Stomach (tissue), 9 donors: ENCODE results near the gene BICDL1. TPM values are rescaled to one million over a fixed set of nuclear protein-coding genes. Genes with fewer than 3 reads are reported as not detected.
A peak's percentile ranks its signal among the peaks of the same experiment; 100 is the strongest.

Source experiments
- DNase-seq, 2 donors: peaks; one replicate each; pipeline versions ENCODE4 v3.0.0 to v3.0.0-alpha.2; 2013 to 2019
- H3K27ac ChIP-seq, 5 donors: fragments of 200-600 bp in 4 of 5; sonication (generic) in 4 of 5; one replicate each; pipeline ENCODE4 v1.5.1; 2013 to 2019; ENCODE audit warnings: mild to moderate bottlenecking in 1 of 5, moderate library complexity in 1 of 5
- H3K27me3 ChIP-seq, 3 donors: fragments of 200-600 bp; sonication (generic); one replicate each; pipeline ENCODE4 v1.5.1; 2017 to 2019; ENCODE audit warnings: mixed run types in 1 of 3
- H3K36me3 ChIP-seq, 4 donors: fragments of 200-600 bp; sonication (generic); 1 replicate in 3 of 4; 2 replicates in 1 of 4; pipeline ENCODE4 v1.5.1; 2016 to 2019
- H3K4me1 ChIP-seq, 4 donors: fragments of 200-600 bp; sonication (generic); one replicate each; pipeline ENCODE4 v1.5.1; 2016 to 2019
- H3K4me3 ChIP-seq, 4 donors: fragments of 200-600 bp; sonication (generic) in 3 of 4; one replicate each; pipeline ENCODE4 v1.5.1; 2016 to 2019; ENCODE audit warnings: mild to moderate bottlenecking in 1 of 4
- H3K9me3 ChIP-seq, 4 donors: fragments of 200-600 bp; sonication (generic); one replicate each; pipeline ENCODE4 v1.5.1; 2016 to 2019
- EP300 ChIP-seq: sonication (generic); formaldehyde crosslinking; IDR thresholded peaks from one replicate; pipeline ENCODE4 v1.6.1; 2017; ENCODE audit warnings: antibody characterized with exemption
- POLR2A ChIP-seq, 4 donors: fragments of 450-650 bp; IDR thresholded peaks; one replicate each; pipeline ENCODE4 v1.6.1; 2016; ENCODE audit warnings: antibody characterized with exemption in 4 of 4, control low read depth in 2 of 4, mild to moderate bottlenecking in 1 of 4, moderate library complexity in 1 of 4
- POLR2AphosphoS5 ChIP-seq, 3 donors: sonication (generic); formaldehyde crosslinking; IDR thresholded peaks; one replicate each; pipeline ENCODE4 v1.6.1; 2016; ENCODE audit warnings: antibody characterized with exemption in 3 of 3
- WGBS, 5 donors: extraction: QIAGEN DNeasy Blood & Tissue Kit in 3 of 5; methylation state at CpG; one replicate each; pipeline versions ENCODE4 v1.1.5 to v1.1.7; 2013 to 2018; 5-methylcytosine and 5-hydroxymethylcytosine counted together
- intact Hi-C: fragments of 100-400 bp; cut with DNase I; formaldehyde crosslinking; loops from one replicate; pipeline ENCODE4 v1.15.1; 2023; ENCODE audit warnings: low total_unique reads
- polyA plus RNA-seq, 3 donors: library from polyadenylated mRNA; stranded (reverse); fragments of 200-250 nt; gene quantifications; one replicate each; pipeline ENCODE4 v1.2.3, GENCODE V29; 2013
- total RNA-seq, 5 donors: library from RNA; depleted of rRNA; stranded (reverse); fragments of >200 nt; gene quantifications; one replicate each; pipeline versions ENCODE4 v1.1.0 to v1.2.3, GENCODE V29; 2014 to 2016
- TF ChIP-seq, protein P1 (sequence below), 7 experiments: fragments of 450-650 bp in 4 of 7; fragments of 200-600 bp in 3 of 7; sonication (generic) in 3 of 7; IDR thresholded peaks; one replicate each; pipeline ENCODE4 v1.5.1; 2016 to 2019; ENCODE audit warnings: antibody characterized with exemption in 7 of 7, control low read depth in 2 of 7, mild to moderate bottlenecking in 1 of 7
- donor health status: healthy with polysubstance abuse.
- donor health status: Bipolar disorder and iron deficiency.
- donor health status: healthy.

The BICDL1 gene
- total and polyA plus RNA-seq, 8 donors = 8.6 to 68.7 (median 25.4) TPM

DNA sequence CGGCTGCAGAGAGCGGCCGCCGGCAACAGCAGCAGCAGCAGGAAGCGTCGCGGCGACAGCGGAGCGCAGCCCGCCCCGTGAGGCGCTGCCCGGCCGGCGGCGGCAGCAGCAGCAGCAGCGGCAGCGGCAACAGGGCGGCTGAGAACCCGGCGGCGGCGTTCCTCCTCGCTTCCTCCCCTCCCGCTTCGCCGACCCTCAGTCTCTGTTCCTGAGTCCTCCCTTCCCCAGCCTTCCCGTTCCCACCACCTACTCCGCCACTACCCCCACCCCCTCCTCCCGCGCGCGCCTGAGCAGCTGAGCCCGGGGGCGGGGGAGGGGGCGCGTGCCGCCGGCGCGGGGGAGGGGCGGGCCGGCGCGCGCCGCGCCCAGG is 310 bp downstream of the BICDL1 start:
- Histone ChIP-seq H3K27me3 (peaks cover 0 to 63% (median 0%) of the 10 kb centered on the region in 3 donors), H3K36me3 (no peaks in the 10 kb centered on the region), H3K4me3 (peak overlapping the region; percentile 59 to 74 (median 66)), H3K9me3 (no peaks in the 10 kb centered on the region), H3K27ac (peak overlapping the region; percentile 79 to 93 (median 87)), H3K4me1 (peaks cover 16 to 24% (median 21%) of the 10 kb centered on the region in 4 donors)
- TF ChIP-seq EP300 = no peak
- TF ChIP-seq POLR2A (IDR thresholded peaks at IDR 0.05) = no peak
- TF ChIP-seq, protein P1, sequence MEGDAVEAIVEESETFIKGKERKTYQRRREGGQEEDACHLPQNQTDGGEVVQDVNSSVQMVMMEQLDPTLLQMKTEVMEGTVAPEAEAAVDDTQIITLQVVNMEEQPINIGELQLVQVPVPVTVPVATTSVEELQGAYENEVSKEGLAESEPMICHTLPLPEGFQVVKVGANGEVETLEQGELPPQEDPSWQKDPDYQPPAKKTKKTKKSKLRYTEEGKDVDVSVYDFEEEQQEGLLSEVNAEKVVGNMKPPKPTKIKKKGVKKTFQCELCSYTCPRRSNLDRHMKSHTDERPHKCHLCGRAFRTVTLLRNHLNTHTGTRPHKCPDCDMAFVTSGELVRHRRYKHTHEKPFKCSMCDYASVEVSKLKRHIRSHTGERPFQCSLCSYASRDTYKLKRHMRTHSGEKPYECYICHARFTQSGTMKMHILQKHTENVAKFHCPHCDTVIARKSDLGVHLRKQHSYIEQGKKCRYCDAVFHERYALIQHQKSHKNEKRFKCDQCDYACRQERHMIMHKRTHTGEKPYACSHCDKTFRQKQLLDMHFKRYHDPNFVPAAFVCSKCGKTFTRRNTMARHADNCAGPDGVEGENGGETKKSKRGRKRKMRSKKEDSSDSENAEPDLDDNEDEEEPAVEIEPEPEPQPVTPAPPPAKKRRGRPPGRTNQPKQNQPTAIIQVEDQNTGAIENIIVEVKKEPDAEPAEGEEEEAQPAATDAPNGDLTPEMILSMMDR (IDR thresholded peaks at IDR 0.05) = no peak
- no peak for TF ChIP-seq POLR2AphosphoS5 (IDR thresholded peaks at IDR 0.05)
- intact Hi-C loops = no loop called here
- peak in 1 of 2 donors; percentile 27 for DNase-seq
- 0 to 1% (median 0%) methylated on average over 5 to 48 of the region's 49 CpGs for WGBS, 5 donors

DNA sequence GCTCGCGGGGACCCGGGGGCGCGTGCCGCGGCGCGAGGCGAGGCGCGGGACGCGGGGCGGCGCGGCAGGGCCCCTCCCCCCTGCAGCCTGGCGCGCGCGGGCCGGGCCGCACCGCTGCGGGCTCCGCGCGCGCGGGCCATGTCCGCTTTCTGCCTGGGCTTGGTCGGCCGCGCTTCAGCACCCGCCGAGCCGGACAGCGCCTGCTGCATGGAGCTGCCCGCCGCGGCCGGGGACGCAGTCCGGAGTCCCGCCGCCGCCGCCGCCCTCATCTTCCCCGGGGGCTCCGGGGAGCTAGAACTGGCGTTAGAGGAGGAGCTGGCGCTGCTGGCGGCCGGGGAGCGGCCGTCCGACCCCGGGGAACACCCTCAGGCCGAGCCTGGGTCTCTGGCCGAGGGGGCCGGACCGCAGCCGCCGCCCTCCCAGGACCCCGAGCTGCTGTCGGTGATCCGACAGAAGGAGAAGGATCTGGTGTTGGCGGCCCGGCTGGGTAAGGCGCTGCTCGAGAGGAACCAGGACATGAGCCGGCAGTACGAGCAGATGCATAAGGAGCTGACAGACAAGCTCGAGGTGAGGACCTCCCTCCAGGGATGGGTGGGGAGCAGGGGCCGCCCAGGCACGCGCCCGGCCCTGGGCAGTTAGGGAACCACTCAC is 820 bp downstream of the BICDL1 start:
- peak overlapping the region; percentile 59 to 74 (median 66) for H3K4me3 ChIP-seq
- 1 to 2% (median 1%) methylated on average over 9 to 71 of the region's 79 CpGs for WGBS, 5 donors
- H3K9me3 ChIP-seq = no peaks in the 10 kb centered on the region
- intact Hi-C loops = no loop called here
- H3K4me1 ChIP-seq = peaks cover 16 to 24% (median 21%) of the 10 kb centered on the region in 4 donors
- TF ChIP-seq POLR2AphosphoS5 (IDR thresholded peaks at IDR 0.05) (peak in 1 of 3 donors; percentile 9), EP300 (no peak)
- H3K36me3 ChIP-seq = no peaks in the 10 kb centered on the region
- H3K27ac ChIP-seq = peak overlapping the region; percentile 2 to 93 (median 69)
- peak; percentile 90 to 95 for DNase-seq
- H3K27me3 ChIP-seq = peaks cover 0 to 62% (median 0%) of the 10 kb centered on the region in 3 donors

DNA sequence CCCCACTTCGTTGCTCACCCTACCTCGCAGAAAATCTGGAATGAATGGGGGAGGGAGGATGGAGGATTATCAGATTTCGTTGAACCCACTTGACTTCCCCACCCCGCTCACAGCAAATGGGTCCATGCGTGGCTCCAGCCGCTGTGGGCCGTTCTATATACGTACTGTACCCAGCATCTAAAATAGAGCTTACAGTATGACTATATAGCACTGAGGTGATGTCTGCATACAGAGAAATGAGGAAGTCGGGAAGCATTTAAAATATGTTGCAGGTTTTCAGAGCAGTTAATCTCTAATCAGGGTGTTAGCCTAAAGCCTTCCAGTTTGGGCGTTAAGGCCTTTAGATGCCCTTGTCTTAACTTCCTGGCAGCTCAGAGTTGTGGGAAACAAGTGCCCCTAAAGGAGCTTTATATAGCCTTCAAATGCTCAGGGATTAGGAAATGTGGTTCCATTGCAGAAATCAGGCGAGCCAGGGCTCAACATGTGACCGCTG is 1.4 kb downstream of the BICDL1 start:
- peak in 1 of 2 donors; percentile 23 for DNase-seq
- 24 to 34% (median 30%) methylated on average over 12 of the region's 12 CpGs for WGBS, 5 donors
- peak overlapping the region in 3 of 5 donors; percentile 69 to 78 (median 74) for H3K27ac ChIP-seq
- H3K4me1 ChIP-seq = peaks cover 16 to 24% (median 21%) of the 10 kb centered on the region in 4 donors
- H3K27me3 ChIP-seq = peaks cover 0 to 59% (median 0%) of the 10 kb centered on the region in 3 donors
- no peaks in the 10 kb centered on the region for H3K36me3 ChIP-seq
- H3K9me3 ChIP-seq = no peaks in the 10 kb centered on the region
- TF ChIP-seq POLR2AphosphoS5 (IDR thresholded peaks at IDR 0.05) (no peak), EP300 (no peak), POLR2A (IDR thresholded peaks at IDR 0.05) (no peak)
- TF ChIP-seq, protein P1 (IDR thresholded peaks at IDR 0.05) = no peak
- peak overlapping the region; percentile 46 to 74 (median 66) for H3K4me3 ChIP-seq
- intact Hi-C loops = no loop called here

DNA sequence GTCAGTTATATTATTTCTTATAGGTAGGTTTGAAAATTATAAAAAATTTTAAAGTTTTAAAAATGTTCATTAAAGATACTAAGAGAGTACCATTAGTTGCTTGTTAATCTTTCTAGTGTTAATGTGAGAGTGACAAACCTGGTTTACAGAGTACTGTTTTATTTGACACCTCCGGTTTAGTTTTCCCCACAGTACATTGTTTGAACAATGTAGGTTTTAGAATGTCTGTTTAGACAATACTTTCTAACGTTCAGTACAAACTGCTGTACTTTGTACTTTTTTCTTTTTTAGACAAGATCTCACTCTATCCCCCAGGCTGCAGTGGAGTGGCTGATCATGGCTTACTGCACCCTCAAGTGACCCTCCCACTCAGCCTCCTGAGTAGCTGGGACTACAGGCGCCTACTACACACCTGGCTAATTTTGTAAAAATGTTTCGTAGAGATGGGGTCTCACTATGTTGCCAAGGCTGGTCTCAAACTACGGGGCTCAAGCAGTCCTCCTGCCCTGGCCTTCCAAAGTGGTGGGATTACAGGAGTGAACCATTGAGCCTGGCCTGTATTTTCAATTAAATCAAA is 3.2 kb downstream of the BICDL1 start:
- TF ChIP-seq POLR2A (IDR thresholded peaks at IDR 0.05) = no peak
- TF ChIP-seq, protein P1 (IDR thresholded peaks at IDR 0.05) = no peak
- no peak for TF ChIP-seq EP300
- TF ChIP-seq POLR2AphosphoS5 (IDR thresholded peaks at IDR 0.05) = no peak
- DNase-seq = no peak
- intact Hi-C loops = no loop called here
- 76 to 89% (median 80%) methylated on average over 5 of the region's 5 CpGs for WGBS, 5 donors
- Histone ChIP-seq H3K36me3 (no peaks in the 10 kb centered on the region), H3K27ac (no peak overlapping the region), H3K4me1 (peaks cover 16 to 24% (median 21%) of the 10 kb centered on the region in 4 donors), H3K4me3 (no peak overlapping the region), H3K27me3 (peaks cover 0 to 45% (median 0%) of the 10 kb centered on the region in 3 donors), H3K9me3 (no peaks in the 10 kb centered on the region)
